Measurements from ENCODE around the gene NUCB2.

DNA sequence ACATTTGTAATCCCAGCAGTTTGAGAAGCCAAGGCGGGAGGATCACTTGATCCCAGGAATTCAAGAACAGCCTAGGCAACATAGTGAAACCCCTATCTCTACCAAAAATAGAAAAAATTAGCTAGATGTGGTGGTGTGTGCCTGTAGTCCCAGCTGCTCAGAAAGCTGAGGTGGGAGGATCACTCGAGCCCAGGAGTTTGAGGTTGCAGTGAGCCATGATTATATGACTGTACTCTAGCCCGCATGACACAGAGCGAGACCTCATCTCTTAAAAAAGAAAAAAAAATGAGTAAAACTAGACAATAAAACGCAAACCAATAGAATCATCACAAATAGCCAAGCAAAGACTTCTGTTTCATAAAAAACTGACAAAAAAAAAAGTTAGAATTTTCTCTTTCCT is 21.8 kb downstream of the NUCB2 start:
- no peak for TF ChIP-seq SIN3A (conservative IDR thresholded peaks at IDR 0.05 in 1 of 2, IDR thresholded peaks at IDR 0.05 in 1 of 2; ENCODE audit: low read depth in 1 of 2, low read length in 2 of 2)
- TF ChIP-seq, protein P1, sequence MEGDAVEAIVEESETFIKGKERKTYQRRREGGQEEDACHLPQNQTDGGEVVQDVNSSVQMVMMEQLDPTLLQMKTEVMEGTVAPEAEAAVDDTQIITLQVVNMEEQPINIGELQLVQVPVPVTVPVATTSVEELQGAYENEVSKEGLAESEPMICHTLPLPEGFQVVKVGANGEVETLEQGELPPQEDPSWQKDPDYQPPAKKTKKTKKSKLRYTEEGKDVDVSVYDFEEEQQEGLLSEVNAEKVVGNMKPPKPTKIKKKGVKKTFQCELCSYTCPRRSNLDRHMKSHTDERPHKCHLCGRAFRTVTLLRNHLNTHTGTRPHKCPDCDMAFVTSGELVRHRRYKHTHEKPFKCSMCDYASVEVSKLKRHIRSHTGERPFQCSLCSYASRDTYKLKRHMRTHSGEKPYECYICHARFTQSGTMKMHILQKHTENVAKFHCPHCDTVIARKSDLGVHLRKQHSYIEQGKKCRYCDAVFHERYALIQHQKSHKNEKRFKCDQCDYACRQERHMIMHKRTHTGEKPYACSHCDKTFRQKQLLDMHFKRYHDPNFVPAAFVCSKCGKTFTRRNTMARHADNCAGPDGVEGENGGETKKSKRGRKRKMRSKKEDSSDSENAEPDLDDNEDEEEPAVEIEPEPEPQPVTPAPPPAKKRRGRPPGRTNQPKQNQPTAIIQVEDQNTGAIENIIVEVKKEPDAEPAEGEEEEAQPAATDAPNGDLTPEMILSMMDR (IDR thresholded peaks at IDR 0.05; ENCODE audit: control extremely low read depth in 1 of 3, insufficient read depth in 1 of 3, low read depth in 1 of 3, low read length in 3 of 3) = no peak
- TF ChIP-seq JUND (IDR thresholded peaks at IDR 0.05; ENCODE audit: low read length) = no peak
- no peak for TF ChIP-seq NANOG (IDR thresholded peaks at IDR 0.05; ENCODE audit: insufficient read depth, low read depth, low read length, poor library complexity, severe bottlenecking)

Measured in H1 (cell line).